Measurements from ENCODE around the gene MAGI3.

MAGI3 gene

DNA sequence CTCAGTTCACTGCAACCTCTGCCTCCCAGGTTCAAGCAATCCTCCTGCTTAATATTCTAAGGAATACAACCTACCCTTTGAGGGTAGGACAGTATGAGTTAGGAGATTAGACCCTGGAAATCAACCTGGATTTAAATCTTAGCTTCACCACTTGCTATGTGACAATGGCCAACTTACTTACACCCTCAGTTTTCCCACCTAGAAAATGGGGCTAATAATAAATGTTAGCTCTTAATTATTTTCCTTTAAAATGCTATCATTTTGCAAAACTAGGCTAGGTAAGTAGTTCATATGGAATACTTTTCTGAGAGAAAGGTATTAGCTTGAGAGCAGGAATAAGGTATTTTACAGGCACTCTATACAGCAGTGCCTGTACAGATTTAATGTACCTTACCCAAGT, 258.2 kb downstream of the MAGI3 start:
- DNase-seq (ENCODE audit: low read depth in 1 of 2, low spot score in 1 of 2) = no peak
- no peak for TF ChIP-seq JUND (IDR thresholded peaks at IDR 0.05; ENCODE audit: low read depth)
- in situ Hi-C loops (cut with HindIII; ENCODE audit: low pct_unique_long_range_greater_than_20kb, low sequenced_read_pairs) = no loop called here

DNA sequence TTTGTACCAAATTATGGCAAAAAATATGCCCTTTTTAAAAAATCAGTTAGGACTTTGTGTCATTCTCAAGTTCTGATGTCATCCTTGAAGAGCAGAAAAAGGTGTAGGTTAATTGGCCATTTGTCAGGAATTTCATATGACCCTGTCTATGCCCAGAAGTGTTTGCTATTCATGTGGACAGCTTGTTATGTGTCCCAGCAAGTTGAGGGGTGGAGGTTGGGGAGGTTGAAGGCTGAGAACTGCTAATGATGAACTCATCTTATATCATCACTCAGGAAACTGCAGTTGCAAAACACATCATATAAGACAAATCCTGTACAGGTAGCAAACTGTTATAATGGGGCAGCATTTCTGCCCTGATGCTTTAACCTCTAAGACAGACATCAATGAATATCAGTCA, 262.5 kb downstream of the MAGI3 start:
- DNase-seq (ENCODE audit: low read depth in 1 of 2, low spot score in 1 of 2) = no peak
- no peak for TF ChIP-seq JUND (IDR thresholded peaks at IDR 0.05; ENCODE audit: low read depth)
- in situ Hi-C loops (cut with HindIII; ENCODE audit: low pct_unique_long_range_greater_than_20kb, low sequenced_read_pairs) = no loop called here

DNA sequence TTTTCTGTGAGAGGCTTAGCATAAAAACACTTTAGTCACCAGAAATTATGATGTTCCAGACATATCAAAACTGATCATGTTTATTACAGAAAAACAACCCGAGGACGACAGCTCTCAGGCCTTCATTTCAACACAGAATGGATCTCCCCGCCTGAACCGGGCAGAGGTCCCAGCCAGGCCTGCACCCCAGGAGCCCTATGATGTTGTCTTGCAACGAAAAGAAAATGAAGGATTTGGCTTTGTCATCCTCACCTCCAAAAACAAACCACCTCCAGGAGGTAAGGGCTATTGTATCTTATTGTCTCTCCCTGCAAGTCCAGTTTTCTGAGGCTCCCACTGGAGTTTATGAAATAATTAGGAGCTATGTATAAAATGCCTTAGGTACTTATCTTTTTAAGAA, 263.4 kb downstream of the MAGI3 start:
- no peak for TF ChIP-seq JUND (IDR thresholded peaks at IDR 0.05; ENCODE audit: low read depth)
- in situ Hi-C loops (cut with HindIII; ENCODE audit: low pct_unique_long_range_greater_than_20kb, low sequenced_read_pairs) = no loop called here
- no peak for DNase-seq (ENCODE audit: low read depth in 1 of 2, low spot score in 1 of 2)

DNA sequence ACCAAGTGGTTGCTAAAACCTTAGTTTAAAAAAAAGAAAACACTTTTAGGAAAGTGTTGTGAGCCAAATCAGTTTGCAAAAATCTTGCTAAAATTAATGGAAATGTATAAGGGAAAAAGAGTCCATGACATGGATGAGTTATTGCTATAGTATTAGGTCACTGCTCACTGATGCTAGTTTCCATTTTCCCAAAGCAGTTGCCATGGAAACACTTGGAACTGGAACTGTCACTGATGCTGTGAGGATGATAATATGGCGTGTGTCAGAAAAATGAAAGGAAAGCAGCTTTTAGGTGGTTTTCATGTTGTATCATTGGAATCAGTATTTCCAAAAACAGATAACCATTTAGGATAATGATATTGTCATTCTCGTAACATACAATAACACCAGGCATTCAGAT, 264.6 kb downstream of the MAGI3 start:
- DNase-seq (ENCODE audit: low read depth in 1 of 2, low spot score in 1 of 2) = no peak
- TF ChIP-seq JUND (IDR thresholded peaks at IDR 0.05; ENCODE audit: low read depth) = no peak
- in situ Hi-C loops (cut with HindIII; ENCODE audit: low pct_unique_long_range_greater_than_20kb, low sequenced_read_pairs) = no loop called here

DNA sequence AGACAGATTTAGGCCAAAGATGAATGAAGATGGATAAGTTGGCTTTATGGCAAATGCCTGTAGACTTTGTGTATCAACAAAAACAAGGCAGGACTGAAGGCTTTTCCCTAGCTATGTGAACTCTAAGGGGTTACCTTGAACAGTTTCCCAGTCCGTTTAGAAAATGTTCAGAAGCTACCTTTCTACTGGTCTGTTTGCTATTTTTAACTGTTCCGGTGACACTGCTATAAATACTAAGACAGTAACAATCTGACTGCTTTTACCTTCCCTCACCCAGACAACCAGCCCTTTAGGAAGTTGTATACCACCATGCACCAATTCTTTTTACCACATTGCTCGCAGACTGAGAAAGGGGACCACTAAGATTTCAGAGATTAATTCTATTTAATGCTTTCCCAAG, 266.8 kb downstream of the MAGI3 start:
- in situ Hi-C loops (cut with HindIII; ENCODE audit: low pct_unique_long_range_greater_than_20kb, low sequenced_read_pairs) = no loop called here
- DNase-seq (ENCODE audit: low read depth in 1 of 2, low spot score in 1 of 2) = no peak
- no peak for TF ChIP-seq JUND (IDR thresholded peaks at IDR 0.05; ENCODE audit: low read depth)

DNA sequence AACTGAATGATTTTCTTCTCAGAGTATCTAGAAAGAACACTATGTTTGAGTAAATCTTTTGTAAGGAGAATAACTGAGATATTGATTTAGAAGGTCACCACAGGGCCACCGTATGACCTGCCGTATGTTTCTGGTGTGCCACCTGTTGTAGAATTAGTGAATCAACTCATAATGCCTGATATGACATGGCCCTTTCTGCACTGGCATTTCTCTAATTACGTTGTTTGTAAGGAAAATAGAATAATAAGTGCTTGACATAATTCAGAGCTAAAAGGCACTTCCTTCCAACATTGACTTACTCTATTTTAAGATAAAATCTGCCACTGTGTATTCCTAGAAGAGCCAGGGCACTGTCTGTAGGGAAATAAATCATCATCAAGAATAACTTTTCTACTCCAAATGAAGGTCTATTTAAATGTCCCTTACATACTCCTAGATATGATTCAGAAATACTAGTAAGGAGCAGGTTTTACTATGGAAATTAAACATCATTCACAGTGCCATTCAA, 267.3 kb downstream of the MAGI3 start:
- no peak for TF ChIP-seq JUND (IDR thresholded peaks at IDR 0.05; ENCODE audit: low read depth)
- DNase-seq (ENCODE audit: low read depth in 1 of 2, low spot score in 1 of 2) = no peak
- in situ Hi-C loops (cut with HindIII; ENCODE audit: low pct_unique_long_range_greater_than_20kb, low sequenced_read_pairs) = no loop called here

DNA sequence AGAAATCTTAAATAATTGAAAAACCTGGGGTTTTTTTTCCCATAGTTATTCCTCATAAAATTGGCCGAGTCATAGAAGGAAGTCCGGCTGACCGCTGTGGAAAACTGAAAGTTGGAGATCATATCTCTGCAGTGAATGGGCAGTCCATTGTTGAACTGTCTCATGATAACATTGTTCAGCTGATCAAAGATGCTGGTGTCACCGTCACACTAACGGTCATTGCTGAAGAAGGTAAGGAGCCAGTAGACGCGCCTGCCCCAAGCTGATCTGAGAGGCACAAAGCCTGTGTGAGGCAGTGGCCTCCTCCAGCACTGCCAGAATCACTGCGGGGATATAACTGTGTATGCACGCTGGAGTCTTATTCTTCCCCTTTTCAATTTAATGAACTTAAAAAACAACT, 268.7 kb downstream of the MAGI3 start:
- no peak for TF ChIP-seq JUND (IDR thresholded peaks at IDR 0.05; ENCODE audit: low read depth)
- in situ Hi-C loops (cut with HindIII; ENCODE audit: low pct_unique_long_range_greater_than_20kb, low sequenced_read_pairs) = no loop called here
- DNase-seq (ENCODE audit: low read depth in 1 of 2, low spot score in 1 of 2) = no peak

DNA sequence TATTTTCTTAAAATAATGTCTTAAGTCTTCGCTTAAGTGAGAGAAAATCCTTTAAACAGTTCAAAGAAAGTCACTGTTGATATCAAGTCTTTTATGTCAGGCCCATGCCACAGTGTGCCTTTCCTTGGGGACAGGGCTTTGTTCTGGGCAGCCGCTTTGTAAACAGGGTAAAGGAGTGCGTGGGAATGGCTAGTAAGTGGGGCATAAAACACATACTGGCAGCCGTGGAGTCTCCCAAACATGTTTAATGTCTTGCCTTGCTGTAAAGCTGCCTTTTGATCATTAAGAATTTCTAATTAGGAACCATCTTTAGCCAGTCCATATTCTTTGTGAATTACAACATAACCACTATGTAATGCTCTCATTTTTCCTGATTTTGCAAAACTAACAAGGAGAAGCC, 269.2 kb downstream of the MAGI3 start:
- DNase-seq (ENCODE audit: low read depth in 1 of 2, low spot score in 1 of 2) = no peak

DNA sequence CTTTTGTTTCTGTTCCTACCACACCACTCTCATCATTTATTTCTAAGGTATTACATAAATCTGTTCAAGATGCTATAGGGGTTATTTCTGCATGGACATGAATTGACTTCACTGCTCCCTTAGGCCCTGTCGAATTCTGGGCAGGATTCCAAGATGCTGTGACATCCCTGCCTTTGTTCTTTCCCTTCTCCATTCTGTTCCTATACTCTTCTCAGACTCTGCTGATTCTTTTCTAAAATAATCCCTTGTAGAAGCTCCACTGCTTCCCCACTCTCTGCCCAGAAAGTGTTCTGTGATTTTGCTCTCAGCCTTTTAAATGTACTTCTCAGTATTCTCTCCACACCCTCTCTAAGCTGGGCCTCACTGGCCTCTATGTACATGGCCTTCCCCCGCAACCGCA, 269.8 kb downstream of the MAGI3 start:
- TF ChIP-seq JUND (IDR thresholded peaks at IDR 0.05; ENCODE audit: low read depth) = no peak
- in situ Hi-C loops (cut with HindIII; ENCODE audit: low pct_unique_long_range_greater_than_20kb, low sequenced_read_pairs) = no loop called here
- no peak for DNase-seq (ENCODE audit: low read depth in 1 of 2, low spot score in 1 of 2)

More for the DNA sequence above, 269.2 kb downstream of the MAGI3 start:
- in situ Hi-C loops (cut with HindIII; ENCODE audit: low pct_unique_long_range_greater_than_20kb, low sequenced_read_pairs) = no loop called here
- TF ChIP-seq JUND (IDR thresholded peaks at IDR 0.05; ENCODE audit: low read depth) = no peak

DNA sequence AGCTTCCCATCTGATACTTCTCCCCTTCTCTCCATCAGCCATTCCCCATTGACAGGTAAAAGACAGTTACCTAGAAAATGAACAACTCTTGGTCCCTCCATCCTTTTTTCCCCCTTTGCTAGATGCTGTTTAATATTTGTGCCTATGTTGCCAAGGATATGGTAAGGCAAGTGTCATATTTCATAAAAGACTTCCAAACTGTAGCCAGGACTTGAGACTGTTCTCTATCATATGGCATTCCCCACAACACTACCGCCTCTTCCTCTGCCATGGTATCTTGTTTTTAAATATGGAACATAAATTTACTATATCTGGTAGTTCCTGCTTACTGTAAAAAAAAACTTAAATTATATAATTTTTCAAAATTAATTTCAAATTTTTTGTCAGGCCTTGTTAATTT, 271.8 kb downstream of the MAGI3 start:
- no peak for TF ChIP-seq JUND (IDR thresholded peaks at IDR 0.05; ENCODE audit: low read depth)
- DNase-seq (ENCODE audit: low read depth in 1 of 2, low spot score in 1 of 2) = no peak
- in situ Hi-C loops (cut with HindIII; ENCODE audit: low pct_unique_long_range_greater_than_20kb, low sequenced_read_pairs) = no loop called here

DNA sequence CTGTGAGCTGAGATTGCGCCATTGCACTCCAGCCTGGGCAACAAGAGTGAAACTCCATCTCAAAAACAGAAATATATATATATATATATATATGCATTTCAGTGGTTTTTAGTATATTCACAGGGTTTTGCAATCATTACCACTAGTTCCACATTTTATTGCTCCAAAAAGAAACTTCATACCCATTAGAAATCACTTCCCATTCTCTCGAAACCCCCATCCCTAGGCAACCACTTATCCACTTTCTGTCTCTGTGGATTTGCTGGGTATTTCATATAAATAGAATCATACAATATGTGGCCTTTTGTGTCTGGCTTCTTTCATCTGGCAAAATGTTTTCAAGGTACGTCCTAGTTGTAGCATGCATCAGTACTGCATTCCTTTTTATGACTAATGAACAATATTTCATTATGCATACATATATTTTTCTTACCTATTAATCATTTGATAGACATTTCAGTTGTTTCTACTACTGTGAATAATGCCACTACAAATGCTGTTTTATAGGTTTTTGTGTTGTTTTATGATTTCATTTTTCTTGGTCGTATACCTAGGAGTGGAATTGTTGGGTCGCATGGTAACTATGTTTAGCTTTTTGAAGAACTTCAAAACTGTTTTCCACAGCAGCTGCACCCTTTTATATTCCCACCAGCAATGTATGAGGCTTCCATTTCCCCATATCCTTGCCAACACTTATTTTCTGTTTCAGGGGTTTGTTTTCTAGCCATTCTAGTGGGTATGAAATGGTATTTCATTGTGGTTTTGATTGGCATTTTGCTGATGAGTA, 273.0 kb downstream of the MAGI3 start:
- no peak for TF ChIP-seq JUND (IDR thresholded peaks at IDR 0.05; ENCODE audit: low read depth)
- in situ Hi-C loops (cut with HindIII; ENCODE audit: low pct_unique_long_range_greater_than_20kb, low sequenced_read_pairs) = no loop called here
- DNase-seq (ENCODE audit: low read depth in 1 of 2, low spot score in 1 of 2) = no peak

DNA sequence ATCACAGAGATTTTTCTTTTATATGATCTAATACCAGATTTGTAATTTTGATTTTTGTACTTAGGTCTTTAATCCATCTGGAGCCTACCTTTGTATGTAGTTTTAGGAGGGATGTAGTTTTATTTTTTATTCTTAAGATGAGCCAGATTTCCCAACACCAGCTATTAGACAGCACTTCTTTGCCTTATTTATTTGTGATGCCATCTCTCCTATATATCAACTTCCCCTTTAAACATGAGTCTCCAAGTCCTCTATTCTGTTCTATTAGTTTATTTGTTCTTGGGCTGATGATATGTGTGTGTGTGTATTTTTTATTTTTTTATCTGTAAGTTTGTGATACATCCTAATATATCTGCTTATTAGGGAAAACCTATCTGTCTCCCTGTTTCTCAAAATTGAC, 274.8 kb downstream of the MAGI3 start:
- in situ Hi-C loops (cut with HindIII; ENCODE audit: low pct_unique_long_range_greater_than_20kb, low sequenced_read_pairs) = no loop called here
- no peak for TF ChIP-seq JUND (IDR thresholded peaks at IDR 0.05; ENCODE audit: low read depth)

DNA sequence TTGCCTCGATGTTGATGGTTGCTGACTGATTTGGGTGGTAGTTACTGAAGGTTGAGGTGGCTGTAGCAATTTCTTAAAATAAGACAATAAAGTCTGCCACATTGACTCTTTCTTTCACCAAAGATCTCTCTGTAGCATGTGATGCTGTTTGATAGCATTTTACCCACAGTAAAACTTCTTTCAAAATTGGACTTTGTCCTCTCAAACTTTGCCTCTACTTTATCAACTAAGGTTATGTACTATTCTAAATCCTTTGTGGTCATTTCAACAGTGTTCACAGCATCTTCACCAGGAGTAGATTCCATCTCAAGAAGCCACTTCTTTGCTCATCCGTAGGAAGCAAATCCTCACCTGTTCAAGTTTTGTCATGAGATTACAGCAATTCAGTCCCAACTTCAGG, 275.8 kb downstream of the MAGI3 start:
- no peak for DNase-seq (ENCODE audit: low read depth in 1 of 2, low spot score in 1 of 2)
- TF ChIP-seq JUND (IDR thresholded peaks at IDR 0.05; ENCODE audit: low read depth) = no peak
- in situ Hi-C loops (cut with HindIII; ENCODE audit: low pct_unique_long_range_greater_than_20kb, low sequenced_read_pairs) = no loop called here

More for the DNA sequence above, 274.8 kb downstream of the MAGI3 start:
- DNase-seq (ENCODE audit: low read depth in 1 of 2, low spot score in 1 of 2) = no peak

DNA sequence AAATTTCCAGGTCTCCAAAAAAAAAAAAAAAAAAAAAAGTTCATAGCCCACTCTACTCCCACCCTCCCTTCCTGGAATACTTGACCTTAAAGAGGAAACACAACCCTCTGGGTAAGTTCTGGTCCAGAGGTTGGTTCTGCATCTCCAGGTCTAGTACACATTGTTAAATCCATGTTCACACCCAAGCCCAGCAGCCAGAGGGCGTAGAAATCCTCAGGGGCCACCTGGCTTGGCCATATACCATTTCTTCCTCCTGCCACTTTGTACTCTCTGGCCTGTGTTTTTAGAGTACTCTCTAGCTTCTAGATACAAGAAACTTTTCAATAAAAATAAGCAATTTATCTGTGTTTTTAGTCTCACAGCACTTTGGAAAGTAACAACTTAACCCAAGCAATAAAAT, 279.7 kb downstream of the MAGI3 start:
- in situ Hi-C loops (cut with HindIII; ENCODE audit: low pct_unique_long_range_greater_than_20kb, low sequenced_read_pairs) = no loop called here
- no peak for DNase-seq (ENCODE audit: low read depth in 1 of 2, low spot score in 1 of 2)
- no peak for TF ChIP-seq JUND (IDR thresholded peaks at IDR 0.05; ENCODE audit: low read depth)

All from T47D (cell line).